ENCODE results near the gene MRGPRX3.

DNA sequence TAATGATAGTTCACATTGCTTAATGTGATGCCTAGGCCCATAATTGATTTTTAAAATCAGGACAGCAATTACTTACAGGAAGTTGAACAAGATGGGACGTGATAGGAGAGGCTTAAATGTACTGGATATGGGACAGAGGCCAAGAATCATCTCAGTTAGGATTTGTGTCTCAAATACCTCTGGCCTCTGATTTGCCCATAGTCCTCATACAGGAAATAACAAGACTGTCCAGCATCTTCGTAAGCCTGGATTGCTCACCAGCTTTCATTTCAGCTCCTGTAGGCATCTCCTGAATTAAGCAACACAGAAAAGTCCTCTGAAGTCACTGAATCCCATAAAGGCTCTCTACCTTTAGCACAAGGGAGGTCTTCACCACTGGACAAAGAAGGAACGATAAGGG, at the start of gene MRGPRX3:
- TF ChIP-seq, protein P1, sequence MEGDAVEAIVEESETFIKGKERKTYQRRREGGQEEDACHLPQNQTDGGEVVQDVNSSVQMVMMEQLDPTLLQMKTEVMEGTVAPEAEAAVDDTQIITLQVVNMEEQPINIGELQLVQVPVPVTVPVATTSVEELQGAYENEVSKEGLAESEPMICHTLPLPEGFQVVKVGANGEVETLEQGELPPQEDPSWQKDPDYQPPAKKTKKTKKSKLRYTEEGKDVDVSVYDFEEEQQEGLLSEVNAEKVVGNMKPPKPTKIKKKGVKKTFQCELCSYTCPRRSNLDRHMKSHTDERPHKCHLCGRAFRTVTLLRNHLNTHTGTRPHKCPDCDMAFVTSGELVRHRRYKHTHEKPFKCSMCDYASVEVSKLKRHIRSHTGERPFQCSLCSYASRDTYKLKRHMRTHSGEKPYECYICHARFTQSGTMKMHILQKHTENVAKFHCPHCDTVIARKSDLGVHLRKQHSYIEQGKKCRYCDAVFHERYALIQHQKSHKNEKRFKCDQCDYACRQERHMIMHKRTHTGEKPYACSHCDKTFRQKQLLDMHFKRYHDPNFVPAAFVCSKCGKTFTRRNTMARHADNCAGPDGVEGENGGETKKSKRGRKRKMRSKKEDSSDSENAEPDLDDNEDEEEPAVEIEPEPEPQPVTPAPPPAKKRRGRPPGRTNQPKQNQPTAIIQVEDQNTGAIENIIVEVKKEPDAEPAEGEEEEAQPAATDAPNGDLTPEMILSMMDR (IDR thresholded peaks at IDR 0.05), result no peak
- TF ChIP-seq POLR2A (IDR thresholded peaks at IDR 0.05), result no peak
